Thyroid gland (tissue), 4 donors: Measurements from ENCODE around the gene CBARP. TPM values are rescaled to one million over a fixed set of nuclear protein-coding genes. Genes with fewer than 3 reads are reported as not detected.

Experiments used
- DNase-seq, 2 donors: peaks; one replicate each; pipeline ENCODE4 v3.0.0-alpha.2; 2019
- H3K27ac ChIP-seq, 3 donors: fragments of 200-600 bp; sonication (generic); 1 replicate in 2 of 3; 2 replicates in 1 of 3; pipeline ENCODE4 v1.5.1; 2016 to 2019; ENCODE audit warnings: mild to moderate bottlenecking in 1 of 3, moderate library complexity in 1 of 3
- H3K27me3 ChIP-seq: fragments of 200-600 bp; sonication (generic); one replicate; pipeline ENCODE4 v1.5.1; 2019
- H3K36me3 ChIP-seq, 2 donors: fragments of 200-600 bp; sonication (generic); one replicate each; pipeline ENCODE4 v1.5.1; 2016 to 2019
- H3K4me1 ChIP-seq, 2 donors: fragments of 200-600 bp; sonication (generic); one replicate each; pipeline ENCODE4 v1.5.1; 2017 to 2019
- H3K4me3 ChIP-seq, 3 donors: fragments of 200-600 bp; sonication (generic); replicated peaks in 1 of 3; 1 replicate in 2 of 3; 2 replicates in 1 of 3; pipeline ENCODE4 v1.5.1; 2016; ENCODE audit warnings: mild to moderate bottlenecking in 1 of 3
- H3K9me3 ChIP-seq: fragments of 200-600 bp; sonication (generic); one replicate; pipeline ENCODE4 v1.5.1; 2017
- POLR2A ChIP-seq, 2 donors: fragments of 450-650 bp; IDR thresholded peaks; one replicate each; pipeline ENCODE4 v1.6.1; 2017; ENCODE audit warnings: antibody characterized with exemption in 2 of 2, mild to moderate bottlenecking in 2 of 2, moderate library complexity in 1 of 2
- WGBS, 2 donors: methylation state at CpG; one replicate each; pipeline ENCODE4 v1.1.5; 2017; 5-methylcytosine and 5-hydroxymethylcytosine counted together
- intact Hi-C: fragments of 100-400 bp; cut with DNase I; formaldehyde crosslinking; loops from one replicate; pipeline ENCODE4 v1.15.1; 2023
- total RNA-seq, 4 donors: library from RNA; depleted of rRNA; stranded (reverse); fragments of >200 nt; gene quantifications; one replicate each; pipeline ENCODE4 v1.2.3, GENCODE V29; 2016
- TF ChIP-seq, protein P1 (sequence below), 6 experiments: fragments of 200-600 bp in 3 of 6; fragments of 450-650 bp in 3 of 6; sonication (generic) in 3 of 6; IDR thresholded peaks; one replicate each; pipeline ENCODE4 v1.5.1; 2016 to 2019; ENCODE audit warnings: antibody characterized with exemption in 6 of 6, mild to moderate bottlenecking in 2 of 6, inconsistent platforms in 1 of 6, moderate library complexity in 1 of 6

Gene CBARP
- total RNA-seq, 4 donors from 2014 or later = 0.73 to 3.2 (median 1.5) TPM

DNA sequence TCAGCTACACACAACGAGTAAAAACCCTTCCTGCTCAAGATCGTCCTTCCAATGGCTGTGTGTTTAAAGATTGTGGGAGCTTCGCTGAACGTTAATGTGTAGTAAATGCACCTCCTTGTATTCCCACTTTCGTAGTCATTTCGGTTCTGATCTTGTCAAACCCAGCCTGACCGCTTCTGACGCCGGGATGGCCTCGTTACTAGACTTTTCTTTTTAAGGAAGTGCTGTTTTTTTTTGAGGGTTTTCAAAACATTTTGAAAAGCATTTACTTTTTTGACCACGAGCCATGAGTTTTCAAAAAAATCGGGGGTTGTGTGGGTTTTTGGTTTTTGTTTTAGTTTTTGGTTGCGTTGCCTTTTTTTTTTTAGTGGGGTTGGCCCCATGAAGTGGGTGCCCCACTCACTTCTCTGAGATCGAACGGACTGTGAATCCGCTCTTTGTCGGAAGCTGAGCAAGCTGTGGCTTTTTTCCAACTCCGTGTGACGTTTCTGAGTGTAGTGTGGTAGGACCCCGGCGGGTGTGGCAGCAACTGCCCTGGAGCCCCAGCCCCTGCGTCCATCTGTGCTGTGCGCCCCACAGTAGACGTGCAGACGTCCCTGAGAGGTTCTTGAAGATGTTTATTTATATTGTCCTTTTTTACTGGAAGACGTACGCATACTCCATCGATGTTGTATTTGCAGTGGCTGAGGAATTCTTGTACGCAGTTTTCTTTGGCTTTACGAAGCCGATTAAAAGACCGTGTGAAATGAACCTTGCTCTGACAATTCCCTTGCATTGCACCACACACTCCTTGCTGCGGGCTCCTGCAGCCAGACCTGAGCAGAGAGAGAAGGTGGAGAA is 34.8 kb upstream of the CBARP start:
- 72 to 76% methylated on average over 33 of the region's 33 CpGs for WGBS, 2 donors
- no peak for TF ChIP-seq POLR2A (IDR thresholded peaks at IDR 0.05)
- TF ChIP-seq, protein P1, sequence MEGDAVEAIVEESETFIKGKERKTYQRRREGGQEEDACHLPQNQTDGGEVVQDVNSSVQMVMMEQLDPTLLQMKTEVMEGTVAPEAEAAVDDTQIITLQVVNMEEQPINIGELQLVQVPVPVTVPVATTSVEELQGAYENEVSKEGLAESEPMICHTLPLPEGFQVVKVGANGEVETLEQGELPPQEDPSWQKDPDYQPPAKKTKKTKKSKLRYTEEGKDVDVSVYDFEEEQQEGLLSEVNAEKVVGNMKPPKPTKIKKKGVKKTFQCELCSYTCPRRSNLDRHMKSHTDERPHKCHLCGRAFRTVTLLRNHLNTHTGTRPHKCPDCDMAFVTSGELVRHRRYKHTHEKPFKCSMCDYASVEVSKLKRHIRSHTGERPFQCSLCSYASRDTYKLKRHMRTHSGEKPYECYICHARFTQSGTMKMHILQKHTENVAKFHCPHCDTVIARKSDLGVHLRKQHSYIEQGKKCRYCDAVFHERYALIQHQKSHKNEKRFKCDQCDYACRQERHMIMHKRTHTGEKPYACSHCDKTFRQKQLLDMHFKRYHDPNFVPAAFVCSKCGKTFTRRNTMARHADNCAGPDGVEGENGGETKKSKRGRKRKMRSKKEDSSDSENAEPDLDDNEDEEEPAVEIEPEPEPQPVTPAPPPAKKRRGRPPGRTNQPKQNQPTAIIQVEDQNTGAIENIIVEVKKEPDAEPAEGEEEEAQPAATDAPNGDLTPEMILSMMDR (IDR thresholded peaks at IDR 0.05) = no peak
- Histone ChIP-seq H3K9me3 (no peaks in the 10 kb centered on the region), H3K36me3 (peaks cover 42 to 52% of the 10 kb centered on the region in 2 donors), H3K4me1 (peaks cover 51 to 72% of the 10 kb centered on the region in 2 donors), H3K27ac (no peak overlapping the region), H3K4me3 (no peak overlapping the region), H3K27me3 (no peaks in the 10 kb centered on the region)
- intact Hi-C loops = no loop called here
- DNase-seq = no peak

DNA sequence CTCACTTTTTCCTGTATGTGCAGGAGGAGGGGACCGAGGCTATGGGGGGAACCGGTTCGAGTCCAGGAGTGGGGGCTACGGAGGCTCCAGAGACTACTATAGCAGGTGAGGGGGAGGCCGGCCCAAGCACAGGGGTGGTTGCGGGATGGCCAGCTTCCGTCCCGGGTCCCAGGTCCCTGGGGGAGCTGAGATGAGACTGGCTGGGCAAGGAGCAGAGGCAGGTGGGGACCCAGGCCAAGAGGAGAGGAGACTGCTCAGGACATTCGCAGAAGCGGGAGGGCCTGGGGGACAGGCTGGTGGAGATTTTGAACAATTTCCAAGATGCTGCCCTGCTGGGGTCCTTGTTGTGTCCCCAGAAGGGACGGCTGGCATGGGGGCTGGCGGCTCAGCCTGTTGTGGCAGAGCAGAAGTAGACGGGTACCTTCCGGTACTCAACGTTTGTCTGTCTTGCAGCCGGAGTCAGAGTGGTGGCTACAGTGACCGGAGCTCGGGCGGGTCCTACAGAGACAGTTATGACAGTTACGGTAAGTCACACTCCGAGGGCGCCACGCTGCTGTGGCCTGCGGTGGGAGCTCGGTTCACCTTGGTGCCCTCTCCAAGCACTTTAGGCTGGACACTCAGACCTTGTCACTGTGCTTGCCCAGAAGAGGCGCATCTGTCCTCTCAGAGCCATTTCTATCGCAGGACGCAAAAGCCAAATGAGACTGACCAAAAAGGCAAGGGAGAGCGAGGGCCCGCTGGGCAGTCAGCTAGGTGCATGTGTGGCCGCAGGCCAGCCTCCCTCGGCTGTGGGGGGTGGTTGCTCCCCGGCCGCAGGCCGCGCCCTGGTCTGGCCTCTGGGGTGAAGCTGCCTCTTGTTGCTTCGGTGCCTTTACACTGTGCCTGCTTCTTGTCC is 34.0 kb upstream of the CBARP start:
- peak overlapping the region in 2 of 3 donors; percentile 93 to 95 for H3K27ac ChIP-seq
- DNase-seq = no peak
- H3K27me3 ChIP-seq = no peaks in the 10 kb centered on the region
- H3K36me3 ChIP-seq = peaks cover 42 to 52% of the 10 kb centered on the region in 2 donors
- peak overlapping the region in 1 of 3 donors; percentile 48 for H3K4me3 ChIP-seq
- intact Hi-C loops = no loop called here
- WGBS, 2 donors = 78 to 79% methylated on average over 30 to 37 of the region's 37 CpGs
- H3K4me1 ChIP-seq = peaks cover 55 to 80% of the 10 kb centered on the region in 2 donors
- TF ChIP-seq POLR2A (IDR thresholded peaks at IDR 0.05) = no peak
- TF ChIP-seq, protein P1 (IDR thresholded peaks at IDR 0.05) = no peak
- H3K9me3 ChIP-seq = no peaks in the 10 kb centered on the region

DNA sequence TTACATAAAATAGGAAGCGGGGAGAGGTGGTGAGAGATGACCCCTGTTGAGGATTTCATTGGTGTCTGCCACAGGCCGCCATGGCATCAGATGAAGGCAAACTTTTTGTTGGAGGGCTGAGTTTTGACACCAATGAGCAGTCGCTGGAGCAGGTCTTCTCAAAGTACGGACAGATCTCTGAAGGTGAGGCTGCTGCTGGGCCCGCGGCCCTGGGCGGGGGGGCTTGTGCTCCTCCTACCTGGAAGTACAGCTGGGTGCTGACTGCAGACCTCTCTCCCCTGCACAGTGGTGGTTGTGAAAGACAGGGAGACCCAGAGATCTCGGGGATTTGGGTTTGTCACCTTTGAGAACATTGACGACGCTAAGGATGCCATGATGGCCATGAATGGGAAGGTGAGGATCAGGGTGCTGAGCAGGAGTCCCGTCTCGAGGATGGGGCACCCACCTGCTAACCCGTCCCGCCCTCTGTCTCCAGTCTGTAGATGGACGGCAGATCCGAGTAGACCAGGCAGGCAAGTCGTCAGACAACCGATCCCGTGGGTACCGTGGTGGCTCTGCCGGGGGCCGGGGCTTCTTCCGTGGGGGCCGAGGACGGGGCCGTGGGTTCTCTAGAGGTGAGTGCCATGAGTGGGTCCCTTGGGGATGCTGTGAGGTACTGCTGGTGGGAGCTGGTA is 33.2 kb upstream of the CBARP start:
- TF ChIP-seq, protein P1 (IDR thresholded peaks at IDR 0.05) = no peak
- TF ChIP-seq POLR2A (IDR thresholded peaks at IDR 0.05) = no peak
- WGBS, 2 donors = 56 to 61% methylated on average over 15 to 19 of the region's 26 CpGs
- Histone ChIP-seq H3K36me3 (peaks cover 42 to 52% of the 10 kb centered on the region in 2 donors), H3K4me1 (peaks cover 55 to 80% of the 10 kb centered on the region in 2 donors), H3K27me3 (no peaks in the 10 kb centered on the region), H3K4me3 (peak overlapping the region in 1 of 3 donors; percentile 48), H3K27ac (peak overlapping the region; percentile 84 to 95 (median 93)), H3K9me3 (no peaks in the 10 kb centered on the region)
- DNase-seq = peak in 1 of 2 donors; percentile 40
- intact Hi-C loops = no loop called here

DNA sequence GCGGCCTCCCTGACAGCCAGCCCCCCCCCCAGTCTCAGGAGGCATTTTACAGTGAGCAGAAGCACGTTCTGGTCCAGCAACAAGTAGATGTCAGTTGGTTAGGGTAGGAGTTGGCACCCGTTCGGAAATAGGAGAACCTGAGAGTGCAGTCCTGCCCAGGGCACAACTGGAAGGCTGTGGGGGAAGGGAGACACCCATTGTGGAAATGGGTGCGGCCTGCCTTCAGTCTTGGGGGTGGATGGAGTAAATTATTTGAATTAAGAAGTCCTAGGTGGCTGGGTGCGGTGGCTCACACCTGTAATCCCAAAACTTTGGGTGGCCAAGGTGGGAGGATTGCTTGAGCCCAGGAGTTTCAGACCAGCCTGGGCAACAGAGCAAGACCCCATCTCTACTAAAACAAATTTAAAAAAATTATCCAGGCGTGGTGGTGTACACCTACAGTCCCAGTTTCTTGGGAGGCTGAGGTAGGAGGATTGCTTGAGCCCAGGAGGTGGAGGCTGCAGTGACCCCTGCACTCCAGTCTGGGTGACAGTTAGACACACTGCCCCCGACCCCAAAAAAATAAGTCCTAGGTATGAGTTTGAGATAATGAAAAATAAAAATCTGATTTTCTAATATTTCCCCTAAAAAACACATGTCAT is 32.5 kb upstream of the CBARP start:
- Histone ChIP-seq H3K4me3 (peak overlapping the region; percentile 5 to 82 (median 48)), H3K9me3 (no peaks in the 10 kb centered on the region), H3K36me3 (peaks cover 42 to 52% of the 10 kb centered on the region in 2 donors), H3K27ac (peak overlapping the region; percentile 84 to 95 (median 93)), H3K27me3 (no peaks in the 10 kb centered on the region), H3K4me1 (peaks cover 61 to 86% of the 10 kb centered on the region in 2 donors)
- peak; percentile 72 to 73 for DNase-seq
- TF ChIP-seq POLR2A (IDR thresholded peaks at IDR 0.05) = no peak
- TF ChIP-seq, protein P1 (IDR thresholded peaks at IDR 0.05) = no peak
- 22 to 26% methylated on average over 6 to 8 of the region's 8 CpGs for WGBS, 2 donors
- intact Hi-C loops = no loop called here
